B cell (primary cell): ENCODE data around the gene ABI3BP.

Source experiments
- CTCF ChIP-seq: fragments of 200-600 bp; IDR thresholded peaks from one replicate; pipeline ENCODE4 v1.8.0; 2022; ENCODE audit warnings: antibody characterized with exemption, mild to moderate bottlenecking
- EZH2 ChIP-seq: IDR thresholded peaks from 2 replicates; pipeline ENCODE4 v1.6.1; 2012; ENCODE audit warnings: borderline replicate concordance, low read depth, mild to moderate bottlenecking, moderate library complexity, low read length; ENCODE audit not compliant: insufficient read depth, poor library complexity, severe bottlenecking

GRCh38 chr3:101037613-101038012 is 44.4 kb upstream of the ABI3BP start:
- TF ChIP-seq CTCF (no peak), EZH2 (no peak)
